Memory B cell (primary cell): ENCODE data around the gene RCAN3.
"Not testable (repeated sequence)": the region's sequence is repeated elsewhere in the genome, so short reads cannot be mapped to it uniquely, and the experiment has no call there.

Source experiments
- ATAC-seq: fragments of 150-1000 bp; cut with Tn5 transposase; 2 replicates; pipeline ENCODE4 v1.10.0; 2021; ENCODE audit warnings: low read depth, mild to moderate bottlenecking, moderate library complexity
- DNase-seq, 2 donors: peaks; one replicate each; pipeline ENCODE4 v3.0.0; 2022; ENCODE audit warnings: low spot score in 2 of 2
- H3K27ac Mint-ChIP-seq: one replicate; pipeline ENCODE4 v1.8.0; 2022; ENCODE audit warnings: mild to moderate bottlenecking, moderate library complexity, mixed read lengths
- H3K27me3 Mint-ChIP-seq: one replicate; pipeline ENCODE4 v1.8.0; 2022; ENCODE audit warnings: mixed read lengths
- H3K36me3 Mint-ChIP-seq: one replicate; pipeline ENCODE4 v1.8.0; 2022; ENCODE audit warnings: mild to moderate bottlenecking, mixed read lengths
- H3K4me1 Mint-ChIP-seq: one replicate; pipeline ENCODE4 v1.8.0; 2022; ENCODE audit warnings: mixed read lengths
- H3K4me3 Mint-ChIP-seq: one replicate; pipeline ENCODE4 v1.8.0; 2022; ENCODE audit warnings: mild to moderate bottlenecking, moderate library complexity, mixed read lengths
- H3K9me3 Mint-ChIP-seq: one replicate; pipeline ENCODE4 v1.8.0; 2022; ENCODE audit warnings: mixed read lengths

The RCAN3 gene

DNA sequence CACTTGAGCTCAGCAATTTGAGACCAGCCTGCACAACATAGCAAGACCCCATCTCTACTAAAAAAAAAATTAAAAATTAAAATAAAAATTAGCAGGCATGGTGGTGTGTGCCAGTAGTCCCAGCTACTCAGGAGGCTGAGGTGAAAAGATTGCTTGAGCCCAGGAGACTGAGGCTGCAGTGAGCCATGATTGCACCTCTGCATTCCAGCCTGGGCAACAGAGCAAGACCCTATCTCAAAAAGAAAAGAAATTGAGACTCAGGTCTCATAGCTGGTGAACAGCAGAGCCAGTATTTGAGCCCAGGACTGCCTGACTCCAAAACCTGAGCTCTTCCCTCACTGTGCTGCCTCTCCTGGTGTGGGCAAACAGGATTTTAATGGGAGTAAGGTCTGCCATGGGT lies 28.4 kb upstream of the RCAN3 start:
- Mint-ChIP-seq H3K9me3 (no peaks in the 10 kb centered on the region), H3K27me3 (no peaks in the 10 kb centered on the region), H3K4me1 (peaks cover 2% of the 10 kb centered on the region), H3K36me3 (peaks cover 11% of the 10 kb centered on the region), H3K4me3 (no peak overlapping the region), H3K27ac (no peak overlapping the region)
- DNase-seq (no peak), ATAC-seq (no peak)

DNA sequence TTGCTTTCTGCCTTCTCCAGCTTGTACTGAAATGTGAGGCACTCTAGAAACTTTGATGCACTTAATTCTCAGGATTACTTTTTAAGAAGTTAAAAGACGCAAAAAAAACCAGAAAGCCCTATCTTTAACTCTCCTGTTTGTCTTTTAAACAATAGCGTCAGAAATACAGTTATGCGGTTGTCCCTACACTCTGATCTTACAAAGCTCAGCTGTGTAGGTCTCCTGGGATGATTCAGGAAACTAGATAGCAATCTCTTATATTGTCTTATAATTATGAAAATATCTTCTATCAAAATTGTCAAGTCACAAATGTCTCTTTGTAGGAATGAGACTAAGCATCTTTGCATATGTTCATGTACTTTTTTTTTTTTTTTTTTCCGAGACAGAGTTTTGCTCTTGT lies 26.9 kb upstream of the RCAN3 start:
- ATAC-seq = no peak
- Mint-ChIP-seq H3K4me3 (no peak overlapping the region), H3K4me1 (peaks cover 5% of the 10 kb centered on the region), H3K9me3 (no peaks in the 10 kb centered on the region), H3K27ac (no peak overlapping the region), H3K27me3 (no peaks in the 10 kb centered on the region), H3K36me3 (peaks cover 5% of the 10 kb centered on the region)
- no peak for DNase-seq

DNA sequence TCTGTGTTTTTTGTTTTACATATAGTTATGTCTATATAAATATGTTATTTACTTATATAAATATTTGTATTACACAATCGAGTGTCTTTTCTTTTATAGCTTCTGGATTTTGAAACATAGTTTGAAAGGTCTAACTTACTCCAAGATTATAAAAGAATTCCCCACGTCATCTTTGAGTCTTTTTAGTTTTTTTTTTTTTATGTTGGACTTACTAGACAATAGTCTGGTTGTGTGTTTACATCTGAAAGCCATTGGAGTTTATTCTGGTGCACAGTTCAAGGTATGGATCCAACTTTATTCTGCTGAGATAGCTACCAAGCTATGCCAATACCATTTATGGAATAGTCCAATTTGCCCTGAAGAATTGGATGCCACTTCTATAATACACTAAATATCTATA lies 26.1 kb upstream of the RCAN3 start:
- DNase-seq (no peak), ATAC-seq (no peak)
- Mint-ChIP-seq H3K9me3 (no peaks in the 10 kb centered on the region), H3K4me1 (peaks cover 11% of the 10 kb centered on the region), H3K27me3 (no peaks in the 10 kb centered on the region), H3K27ac (peak overlapping the region; percentile 68), H3K36me3 (peaks cover 4% of the 10 kb centered on the region), H3K4me3 (no peak overlapping the region)

DNA sequence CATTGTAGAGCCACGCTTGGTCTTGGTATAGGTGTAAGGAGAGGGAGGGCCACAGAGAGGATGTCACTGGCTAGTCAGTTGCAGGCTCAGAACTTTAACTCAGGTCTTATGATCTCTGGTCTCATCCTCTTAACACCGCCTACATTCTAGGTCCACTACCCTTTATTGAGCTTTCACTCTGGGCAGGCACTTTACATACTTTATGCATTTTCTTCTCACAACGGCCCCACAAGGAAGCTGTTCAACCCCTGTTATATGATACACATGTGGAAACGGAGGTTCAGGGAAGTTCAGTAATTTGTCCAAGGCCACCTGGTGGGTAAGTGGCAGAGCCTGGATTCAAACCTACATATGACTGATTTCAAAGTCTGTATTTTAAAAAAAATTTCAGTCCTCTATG lies 25.3 kb upstream of the RCAN3 start:
- H3K4me1 Mint-ChIP-seq = peaks cover 13% of the 10 kb centered on the region
- no peaks in the 10 kb centered on the region for H3K27me3 Mint-ChIP-seq
- no peaks in the 10 kb centered on the region for H3K9me3 Mint-ChIP-seq
- H3K36me3 Mint-ChIP-seq = peaks cover 2% of the 10 kb centered on the region
- no peak for DNase-seq
- no peak for ATAC-seq
- H3K27ac Mint-ChIP-seq = peak overlapping the region; percentile 68
- H3K4me3 Mint-ChIP-seq = no peak overlapping the region

DNA sequence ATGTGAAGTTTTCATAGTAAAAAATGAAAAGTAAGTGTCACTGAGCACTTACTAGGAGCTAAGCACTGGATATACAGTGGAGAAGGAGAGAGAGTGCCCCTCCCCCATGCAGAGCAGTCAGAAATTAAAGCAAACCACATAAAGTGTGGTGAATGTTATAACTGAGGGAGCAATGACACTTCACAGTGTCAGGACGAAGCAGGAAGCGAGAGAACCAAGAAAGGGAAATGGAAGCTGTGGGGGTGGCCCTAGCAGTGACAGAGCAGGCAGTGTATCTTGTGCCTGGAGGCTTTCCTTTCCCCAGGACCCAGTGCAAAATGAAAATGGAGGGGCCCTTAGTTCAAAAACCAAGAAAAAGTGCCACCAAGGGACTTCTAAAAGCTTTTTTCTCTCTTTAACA lies 21.5 kb upstream of the RCAN3 start:
- peaks cover 2% of the 10 kb centered on the region for H3K36me3 Mint-ChIP-seq
- H3K4me1 Mint-ChIP-seq = peaks cover 16% of the 10 kb centered on the region
- H3K27me3 Mint-ChIP-seq = no peaks in the 10 kb centered on the region
- H3K4me3 Mint-ChIP-seq = peak overlapping the region; percentile 59
- no peaks in the 10 kb centered on the region for H3K9me3 Mint-ChIP-seq
- DNase-seq (peak; percentile 17 to 38), ATAC-seq (peak; percentile 99)
- H3K27ac Mint-ChIP-seq = peak overlapping the region; percentile 86

DNA sequence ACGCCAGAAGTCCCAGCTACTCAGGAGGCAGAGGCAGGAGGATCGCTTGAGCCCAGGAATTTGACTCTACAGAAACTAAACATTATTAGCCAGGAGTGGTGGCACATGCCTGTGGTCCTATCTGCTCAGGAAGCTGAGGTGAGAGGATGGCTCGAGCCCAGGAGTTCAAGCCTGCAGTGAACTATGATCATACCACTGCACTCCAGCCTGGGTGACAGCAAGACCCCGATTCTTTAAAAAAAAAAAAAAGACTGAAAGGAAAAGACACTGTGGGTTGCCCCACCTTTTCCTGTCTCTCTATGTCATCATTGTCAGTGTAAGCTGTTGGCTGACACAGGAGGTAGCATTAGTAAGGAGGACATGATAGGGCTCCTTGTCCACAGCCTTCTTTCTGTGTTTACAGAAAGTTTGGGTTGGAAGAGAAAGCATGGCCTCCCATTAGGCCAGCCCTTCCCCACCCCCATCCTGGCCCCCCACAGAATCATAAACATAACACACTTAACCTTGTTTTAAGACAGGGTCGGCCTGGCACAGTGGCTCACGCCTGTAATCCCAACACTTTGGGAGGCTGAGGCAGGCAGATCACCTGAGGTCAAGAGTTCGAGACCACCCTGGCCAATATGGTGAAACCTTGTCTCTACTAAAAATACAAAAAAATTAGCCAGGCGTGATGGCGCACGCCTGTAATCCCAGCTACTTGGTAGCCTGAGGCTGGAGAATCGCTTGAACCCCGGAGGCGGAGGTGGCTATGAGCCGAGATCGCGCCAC lies 20.6 kb upstream of the RCAN3 start:
- Mint-ChIP-seq H3K4me3 (peak overlapping the region; percentile 14), H3K36me3 (peaks cover 2% of the 10 kb centered on the region)
- peak; percentile 33 for ATAC-seq

DNA sequence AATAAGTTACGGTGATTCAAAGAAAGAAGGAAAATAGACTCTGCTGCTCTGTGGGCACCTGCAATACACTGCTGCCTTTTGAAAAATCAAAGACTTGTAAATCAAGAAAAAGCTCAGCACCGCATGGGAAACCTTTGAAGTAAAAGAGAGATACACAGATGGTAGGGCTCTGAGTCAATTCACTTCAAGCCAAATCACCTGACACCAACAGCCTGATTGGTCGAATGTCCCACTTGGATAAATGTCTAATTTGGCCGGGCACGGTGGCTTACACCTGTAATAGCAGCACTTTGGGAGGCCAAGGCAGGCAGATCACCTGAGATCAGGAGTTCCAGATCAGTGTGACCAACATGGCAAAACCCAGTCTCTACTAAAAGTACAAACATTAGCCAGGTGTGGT lies 19.2 kb upstream of the RCAN3 start:
- ATAC-seq (no peak), DNase-seq (no peak)
- no peaks in the 10 kb centered on the region for H3K27me3 Mint-ChIP-seq
- peaks cover 19% of the 10 kb centered on the region for H3K4me1 Mint-ChIP-seq
- H3K36me3 Mint-ChIP-seq = peaks cover 4% of the 10 kb centered on the region
- no peaks in the 10 kb centered on the region for H3K9me3 Mint-ChIP-seq
- H3K27ac Mint-ChIP-seq = peak overlapping the region; percentile 11
- no peak overlapping the region for H3K4me3 Mint-ChIP-seq

More for the DNA sequence above, 20.6 kb upstream of the RCAN3 start:
- H3K27ac Mint-ChIP-seq = peak overlapping the region; percentile 86
- peaks cover 16% of the 10 kb centered on the region for H3K4me1 Mint-ChIP-seq
- no peaks in the 10 kb centered on the region for H3K27me3 Mint-ChIP-seq
- no peak for DNase-seq
- no peaks in the 10 kb centered on the region for H3K9me3 Mint-ChIP-seq

DNA sequence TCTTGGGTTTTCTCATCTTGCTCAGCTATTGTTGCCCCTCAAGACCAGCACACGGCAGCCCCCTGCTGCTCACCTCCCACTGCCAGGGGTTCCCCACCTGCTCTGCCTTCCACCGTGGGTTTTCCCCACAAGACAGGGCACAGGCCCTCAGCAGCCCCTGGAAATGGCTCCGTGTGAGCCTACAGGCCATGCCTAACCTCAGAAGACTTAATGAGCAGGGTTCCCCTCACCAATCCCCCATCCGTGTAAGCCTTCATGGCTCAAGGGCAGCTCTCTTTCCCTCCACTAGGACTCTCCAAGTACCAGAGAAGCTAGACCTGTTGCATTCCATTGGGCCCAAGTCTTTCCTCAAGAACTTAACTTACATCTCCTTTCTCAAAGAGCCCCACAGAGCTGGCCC lies 18.4 kb upstream of the RCAN3 start:
- Mint-ChIP-seq H3K4me1 (peaks cover 19% of the 10 kb centered on the region), H3K27ac (no peak overlapping the region), H3K36me3 (peaks cover 2% of the 10 kb centered on the region), H3K27me3 (no peaks in the 10 kb centered on the region), H3K9me3 (no peaks in the 10 kb centered on the region), H3K4me3 (no peak overlapping the region)
- DNase-seq (no peak), ATAC-seq (no peak)

DNA sequence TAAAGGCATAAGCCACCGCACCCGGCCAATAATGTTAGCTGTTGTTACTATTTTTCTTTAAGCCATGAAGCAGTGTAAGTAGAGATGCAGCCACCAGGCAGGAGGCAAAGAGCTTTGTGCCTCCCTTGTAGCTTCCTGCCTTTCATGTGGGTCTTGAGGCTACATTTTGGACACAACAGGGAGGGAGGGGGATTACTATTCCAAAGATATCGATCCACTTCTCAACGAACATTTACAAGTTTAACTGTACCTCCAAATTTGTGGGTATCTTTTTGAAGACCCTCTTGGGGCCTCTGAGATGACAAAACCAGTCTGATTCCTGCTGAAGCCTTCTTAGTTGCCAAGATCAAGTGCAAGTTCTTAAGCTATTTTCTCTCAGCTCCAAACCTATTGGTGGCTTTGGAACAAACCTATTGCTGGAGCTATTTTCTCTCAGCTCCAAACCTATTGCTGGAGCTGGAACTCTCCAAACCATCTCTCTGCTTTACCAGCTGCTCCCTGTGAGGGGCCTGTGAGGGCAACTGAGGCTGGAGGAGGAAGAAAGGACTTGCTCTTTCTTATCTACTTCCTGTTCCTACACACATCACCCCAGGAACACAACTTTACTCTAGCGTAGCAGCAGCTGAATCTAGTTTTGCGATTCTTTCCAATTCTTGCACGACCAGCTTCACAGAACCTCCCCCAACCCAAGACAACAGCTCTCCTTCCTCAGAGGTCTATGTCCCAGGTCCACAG lies 16.1 kb upstream of the RCAN3 start:
- ATAC-seq (no peak), DNase-seq (no peak)
- Mint-ChIP-seq H3K4me1 (peaks cover 10% of the 10 kb centered on the region), H3K27me3 (no peaks in the 10 kb centered on the region), H3K4me3 (no peak overlapping the region), H3K27ac (peak overlapping the region; percentile 12), H3K9me3 (no peaks in the 10 kb centered on the region), H3K36me3 (peaks cover 2% of the 10 kb centered on the region)

DNA sequence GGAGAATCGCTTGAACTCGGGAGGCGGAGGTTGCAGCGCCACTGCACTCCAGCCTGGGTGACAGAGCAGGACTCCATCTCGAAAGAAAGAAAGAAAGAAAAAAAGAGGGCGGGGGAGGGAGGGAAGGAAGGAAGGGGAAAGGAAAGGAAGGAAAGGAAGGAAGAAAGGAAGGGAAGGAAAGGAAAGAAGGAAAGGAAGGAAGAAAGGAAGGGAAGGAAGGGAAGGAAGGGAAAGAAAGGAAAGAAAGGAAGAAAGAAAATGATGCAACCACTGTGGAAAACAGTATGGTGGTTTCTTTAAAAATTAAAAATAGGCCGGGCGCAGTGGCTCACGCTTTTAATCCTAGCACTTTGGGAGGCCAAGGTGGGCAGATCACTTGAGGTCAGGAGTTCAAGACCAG lies 15.2 kb upstream of the RCAN3 start:
- DNase-seq (no peak), ATAC-seq (no peak)
- H3K4me3 Mint-ChIP-seq = no peak overlapping the region
- H3K27ac Mint-ChIP-seq = no peak overlapping the region
- peaks cover 2% of the 10 kb centered on the region for H3K36me3 Mint-ChIP-seq
- peaks cover 8% of the 10 kb centered on the region for H3K4me1 Mint-ChIP-seq
- no peaks in the 10 kb centered on the region for H3K9me3 Mint-ChIP-seq
- H3K27me3 Mint-ChIP-seq = no peaks in the 10 kb centered on the region

DNA sequence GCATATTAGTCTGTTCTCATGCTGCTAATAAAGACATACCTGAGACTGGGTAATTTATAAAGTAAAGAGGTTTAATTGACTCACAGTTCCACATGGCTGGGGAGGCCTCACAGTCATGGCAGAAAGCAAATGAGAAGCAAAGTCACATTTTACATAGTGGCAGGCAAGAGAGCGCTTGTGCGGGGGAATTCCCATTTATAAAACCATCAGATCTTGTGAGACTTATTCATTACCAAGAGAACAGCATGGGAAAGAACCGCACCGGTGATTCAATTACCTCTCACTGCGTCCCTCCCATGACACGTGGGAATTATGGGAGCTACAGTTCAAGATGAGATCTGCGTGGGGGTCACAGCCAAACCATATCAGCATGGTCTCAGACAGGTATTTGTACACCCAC lies 14.5 kb upstream of the RCAN3 start:
- not testable (repeated sequence) for H3K27me3 Mint-ChIP-seq, H3K9me3 Mint-ChIP-seq, DNase-seq, H3K36me3 Mint-ChIP-seq, H3K27ac Mint-ChIP-seq, H3K4me3 Mint-ChIP-seq, H3K4me1 Mint-ChIP-seq
- peak; percentile 65 for ATAC-seq

DNA sequence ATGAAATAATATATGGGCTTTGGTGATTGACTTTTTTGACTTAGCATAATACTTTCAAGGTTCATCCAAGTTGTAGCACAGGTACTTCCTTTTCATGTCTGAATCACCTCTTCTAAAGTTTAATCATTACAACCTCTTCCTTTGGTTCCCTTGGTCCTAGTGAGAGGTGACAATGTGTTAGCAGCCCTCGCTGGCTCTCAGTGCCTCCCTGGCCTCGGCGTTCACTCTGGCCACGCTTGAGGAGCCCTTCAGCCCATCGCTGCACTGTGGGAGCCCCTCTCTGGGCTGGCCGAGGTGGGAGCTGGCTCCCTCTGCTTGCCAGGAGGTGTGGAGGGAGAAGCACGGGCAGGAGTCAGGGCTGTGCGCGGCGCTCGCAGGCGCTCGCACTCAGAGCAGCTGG lies 13.0 kb upstream of the RCAN3 start:
- Mint-ChIP-seq H3K27ac (peak overlapping the region; percentile 45), H3K9me3 (no peaks in the 10 kb centered on the region), H3K27me3 (no peaks in the 10 kb centered on the region), H3K4me3 (no peak overlapping the region), H3K4me1 (peaks cover 5% of the 10 kb centered on the region), H3K36me3 (peaks cover 2% of the 10 kb centered on the region)
- ATAC-seq (no peak), DNase-seq (no peak)

DNA sequence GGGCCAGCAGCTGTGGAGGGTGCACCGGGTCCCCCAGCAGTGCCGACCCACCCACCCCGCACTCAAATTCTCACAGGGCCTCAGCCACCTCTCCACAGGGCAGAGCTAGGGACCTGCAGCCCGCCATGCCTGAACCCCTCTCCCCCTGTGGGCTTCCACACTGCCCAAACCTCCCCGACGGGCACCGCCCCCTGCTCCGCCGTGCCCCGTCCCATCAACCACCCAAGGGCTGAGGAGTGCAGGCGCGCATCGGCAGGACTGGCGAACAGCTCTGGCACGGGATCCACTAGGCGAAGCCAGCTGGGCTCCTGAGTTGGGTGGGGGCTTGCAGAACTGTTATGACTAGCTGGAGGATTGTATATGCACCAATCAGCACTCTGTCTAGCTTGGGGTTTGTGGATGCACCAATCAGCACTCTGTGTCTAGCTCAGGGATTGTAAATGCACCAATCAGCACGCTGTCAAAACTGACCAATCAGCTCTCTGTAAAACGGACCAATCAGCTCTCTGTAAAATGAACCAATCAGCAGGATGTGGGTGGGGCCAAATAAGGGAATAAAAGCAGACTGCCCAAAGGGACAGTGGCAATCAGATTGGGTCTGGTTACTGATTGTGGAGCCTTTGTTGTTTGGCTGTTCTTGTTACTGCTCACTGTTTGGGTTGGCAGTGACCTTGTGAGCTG lies 12.4 kb upstream of the RCAN3 start:
- Mint-ChIP-seq H3K27ac (no peak overlapping the region), H3K4me3 (no peak overlapping the region), H3K36me3 (peaks cover 2% of the 10 kb centered on the region), H3K27me3 (no peaks in the 10 kb centered on the region), H3K4me1 (peaks cover 5% of the 10 kb centered on the region), H3K9me3 (no peaks in the 10 kb centered on the region)
- DNase-seq = no peak
- no peak for ATAC-seq

DNA sequence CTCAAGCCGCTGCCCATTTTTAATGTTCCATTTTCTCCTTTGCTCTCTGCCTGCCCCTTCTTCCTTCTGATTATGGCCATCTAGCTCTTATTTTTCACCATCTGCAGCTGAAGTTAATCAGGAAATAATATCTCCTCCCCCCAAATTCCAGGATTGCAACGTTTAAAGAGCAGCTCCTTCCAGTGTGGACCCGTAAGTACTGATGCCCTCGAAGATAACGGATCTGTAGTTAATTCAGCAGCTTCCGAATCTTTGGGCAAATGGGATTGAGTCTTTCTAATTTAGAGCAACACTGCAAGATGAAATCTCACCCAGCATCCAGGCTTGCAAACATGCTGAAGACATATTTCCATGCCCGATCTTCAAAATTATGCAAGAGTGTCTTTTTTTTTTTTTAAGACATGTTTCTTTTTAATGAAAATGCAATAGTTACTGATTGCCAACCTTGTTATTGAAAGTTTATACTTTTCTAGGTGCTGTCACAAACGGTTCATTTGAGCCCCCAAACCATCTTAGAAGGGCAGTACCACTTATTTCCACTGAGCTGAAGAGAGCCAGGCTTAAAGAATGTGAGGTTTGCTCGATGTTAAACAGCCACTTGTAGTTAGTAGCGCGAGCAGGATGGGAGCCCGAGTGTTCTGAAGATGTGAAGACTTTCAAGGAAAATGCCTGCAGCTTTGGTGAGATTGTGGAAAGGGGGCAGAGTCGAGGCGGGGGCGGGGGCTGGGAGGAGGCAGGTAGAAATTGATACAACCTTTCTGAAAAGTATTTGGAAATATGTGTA lies 10.9 kb upstream of the RCAN3 start:
- H3K27ac Mint-ChIP-seq = no peak overlapping the region
- DNase-seq (no peak), ATAC-seq (no peak)
- H3K4me1 Mint-ChIP-seq = peaks cover 5% of the 10 kb centered on the region
- peaks cover 2% of the 10 kb centered on the region for H3K36me3 Mint-ChIP-seq
- no peak overlapping the region for H3K4me3 Mint-ChIP-seq
- no peaks in the 10 kb centered on the region for H3K9me3 Mint-ChIP-seq
- H3K27me3 Mint-ChIP-seq = no peaks in the 10 kb centered on the region
